ENCODE data around the gene ARHGEF4. TPM values are rescaled to one million over a fixed set of nuclear protein-coding genes. Genes with fewer than 3 reads are reported as not detected.

The ARHGEF4 gene
- total and polyA plus RNA-seq, 10 of the 15 experiments (the other 5 are each of a cell fraction or from before 2014, with no cell fraction given), result 0.02 to 0.24 (median 0.16) TPM; not detected in 6

DNA sequence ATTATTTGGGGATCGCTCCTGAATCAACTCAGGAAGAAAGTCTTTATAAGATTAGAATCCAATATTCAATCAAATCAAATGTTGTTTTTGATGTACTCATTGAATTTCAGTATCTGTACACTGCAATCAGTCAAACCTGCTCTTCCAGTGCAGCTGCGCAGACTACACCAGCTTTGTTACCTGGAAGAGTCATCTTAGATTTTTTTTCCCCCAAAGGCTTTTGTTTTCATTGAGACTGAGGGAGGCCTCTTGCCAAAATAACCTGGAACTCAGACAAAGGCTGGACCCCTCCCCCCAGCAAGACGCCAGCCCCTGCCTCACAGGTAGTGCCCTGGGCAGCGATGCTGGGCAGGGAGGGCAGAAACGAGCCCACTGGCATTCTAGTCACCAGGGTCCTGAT lies 74.8 kb downstream of the ARHGEF4 start:
- BruUV-seq (replicated peaks), result no TSS peak
- H3K27ac ChIP-seq (ENCODE audit: control insufficient read depth, insufficient read depth), result no peak overlapping the region
- no peaks in the 10 kb centered on the region for H4K20me1 ChIP-seq (ENCODE audit: control insufficient read depth, insufficient read depth)
- H3K4me2 ChIP-seq (ENCODE audit: control insufficient read depth, insufficient read depth), result no peak overlapping the region
- intact Hi-C loops (cut with micrococcal nuclease; ENCODE audit: unreplicated experiment) (no loop called here), in situ Hi-C loops (cut with MboI) (no loop called here)
- H3K4me3 ChIP-seq, result no peak overlapping the region
- no peak overlapping the region for H3K9ac ChIP-seq (ENCODE audit: control insufficient read depth, insufficient read depth, low read length)
- H3K36me3 ChIP-seq (ENCODE audit: control insufficient read depth in 2 of 2, insufficient read depth in 2 of 2, low read length in 1 of 2), result no peaks in the 10 kb centered on the region
- 43% methylated on average over 5 of the region's 5 CpGs for WGBS (ENCODE audit: insufficient coverage, insufficient replicate concordance, low lambda C conversion rate, missing lambda C conversion rate)
- H3K9me3 ChIP-seq (replicated peaks; ENCODE audit: control insufficient read depth, insufficient read depth, low read length), result no peaks in the 10 kb centered on the region
- peaks cover 0 to 3% of the 10 kb centered on the region in 2 experiments; a peak in 3 of 4 replicates for H3K27me3 ChIP-seq (replicated peaks in 1 of 2; ENCODE audit: control insufficient read depth in 2 of 2, insufficient read depth in 2 of 2, low read length in 1 of 2)
- H2AFZ ChIP-seq (ENCODE audit: control insufficient read depth, low read depth, low read length), result no peak overlapping the region
- CTCF ChIA-PET, result no interaction called here
- ATAC-seq, result no peak
- no peak for DNase-seq (ENCODE audit: low read depth, low spot score)
- SMC1A ChIA-PET (ENCODE audit: uncharacterized antibody, unreplicated experiment), result interaction anchor here (1.4 kb wide), 1 partner anchor 38 kb away, joined by 3 read pairs; no protein-coding TSS in a partner anchor
- H3K79me2 ChIP-seq (ENCODE audit: control insufficient read depth, insufficient read depth, low read length), result no peaks in the 10 kb centered on the region
- no peak for FAIRE-seq
- RAD21 ChIA-PET (ENCODE audit: unreplicated experiment), result no interaction called here
- POLR2A ChIA-PET, result no interaction called here
- no peaks in the 10 kb centered on the region for H3K4me1 ChIP-seq (ENCODE audit: control insufficient read depth, insufficient read depth, low read length)
- TF ChIP-seq, protein P1, sequence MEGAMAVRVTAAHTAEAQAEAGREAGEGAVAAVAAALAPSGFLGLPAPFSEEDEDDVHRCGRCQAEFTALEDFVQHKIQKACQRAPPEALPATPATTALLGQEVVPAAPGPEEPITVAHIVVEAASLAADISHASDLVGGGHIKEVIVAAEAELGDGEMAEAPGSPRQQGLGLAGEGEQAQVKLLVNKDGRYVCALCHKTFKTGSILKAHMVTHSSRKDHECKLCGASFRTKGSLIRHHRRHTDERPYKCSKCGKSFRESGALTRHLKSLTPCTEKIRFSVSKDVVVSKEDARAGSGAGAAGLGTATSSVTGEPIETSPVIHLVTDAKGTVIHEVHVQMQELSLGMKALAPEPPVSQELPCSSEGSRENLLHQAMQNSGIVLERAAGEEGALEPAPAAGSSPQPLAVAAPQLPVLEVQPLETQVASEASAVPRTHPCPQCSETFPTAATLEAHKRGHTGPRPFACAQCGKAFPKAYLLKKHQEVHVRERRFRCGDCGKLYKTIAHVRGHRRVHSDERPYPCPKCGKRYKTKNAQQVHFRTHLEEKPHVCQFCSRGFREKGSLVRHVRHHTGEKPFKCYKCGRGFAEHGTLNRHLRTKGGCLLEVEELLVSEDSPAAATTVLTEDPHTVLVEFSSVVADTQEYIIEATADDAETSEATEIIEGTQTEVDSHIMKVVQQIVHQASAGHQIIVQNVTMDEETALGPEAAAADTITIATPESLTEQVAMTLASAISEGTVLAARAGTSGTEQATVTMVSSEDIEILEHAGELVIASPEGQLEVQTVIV (IDR thresholded peaks at IDR 0.05; ENCODE audit: borderline replicate concordance, partially characterized antibody), result no peak
- no peak for TF ChIP-seq ZZZ3 (IDR thresholded peaks at IDR 0.05; ENCODE audit: control insufficient read depth, insufficient read length, low read depth)
- TF ChIP-seq, protein P2, sequence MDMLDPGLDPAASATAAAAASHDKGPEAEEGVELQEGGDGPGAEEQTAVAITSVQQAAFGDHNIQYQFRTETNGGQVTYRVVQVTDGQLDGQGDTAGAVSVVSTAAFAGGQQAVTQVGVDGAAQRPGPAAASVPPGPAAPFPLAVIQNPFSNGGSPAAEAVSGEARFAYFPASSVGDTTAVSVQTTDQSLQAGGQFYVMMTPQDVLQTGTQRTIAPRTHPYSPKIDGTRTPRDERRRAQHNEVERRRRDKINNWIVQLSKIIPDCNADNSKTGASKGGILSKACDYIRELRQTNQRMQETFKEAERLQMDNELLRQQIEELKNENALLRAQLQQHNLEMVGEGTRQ (IDR thresholded peaks at IDR 0.05; ENCODE audit: borderline replicate concordance, low read depth, low read length), result no peak
- no peak for TF ChIP-seq SUZ12 (IDR thresholded peaks at IDR 0.05; ENCODE audit: unreplicated experiment)
- TF ChIP-seq, protein P3, sequence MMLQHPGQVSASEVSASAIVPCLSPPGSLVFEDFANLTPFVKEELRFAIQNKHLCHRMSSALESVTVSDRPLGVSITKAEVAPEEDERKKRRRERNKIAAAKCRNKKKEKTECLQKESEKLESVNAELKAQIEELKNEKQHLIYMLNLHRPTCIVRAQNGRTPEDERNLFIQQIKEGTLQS (IDR thresholded peaks at IDR 0.05; ENCODE audit: borderline replicate concordance, extremely low read depth, low read depth, low read length), result no peak
- TF ChIP-seq NRF1 (conservative IDR thresholded peaks at IDR 0.05; ENCODE audit: low read depth, low read length), result no peak
- TF ChIP-seq NFYB (IDR thresholded peaks at IDR 0.05; ENCODE audit: insufficient read depth, low read depth, low read length), result no peak
- TF ChIP-seq, protein P4, sequence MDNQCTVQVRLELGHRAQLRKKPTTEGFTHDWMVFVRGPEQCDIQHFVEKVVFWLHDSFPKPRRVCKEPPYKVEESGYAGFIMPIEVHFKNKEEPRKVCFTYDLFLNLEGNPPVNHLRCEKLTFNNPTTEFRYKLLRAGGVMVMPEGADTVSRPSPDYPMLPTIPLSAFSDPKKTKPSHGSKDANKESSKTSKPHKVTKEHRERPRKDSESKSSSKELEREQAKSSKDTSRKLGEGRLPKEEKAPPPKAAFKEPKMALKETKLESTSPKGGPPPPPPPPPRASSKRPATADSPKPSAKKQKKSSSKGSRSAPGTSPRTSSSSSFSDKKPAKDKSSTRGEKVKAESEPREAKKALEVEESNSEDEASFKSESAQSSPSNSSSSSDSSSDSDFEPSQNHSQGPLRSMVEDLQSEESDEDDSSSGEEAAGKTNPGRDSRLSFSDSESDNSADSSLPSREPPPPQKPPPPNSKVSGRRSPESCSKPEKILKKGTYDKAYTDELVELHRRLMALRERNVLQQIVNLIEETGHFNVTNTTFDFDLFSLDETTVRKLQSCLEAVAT (IDR thresholded peaks at IDR 0.05), result no peak
- TF ChIP-seq RELA (IDR thresholded peaks at IDR 0.05; ENCODE audit: borderline replicate concordance, partially characterized antibody), result no peak
- TF ChIP-seq, protein P5, sequence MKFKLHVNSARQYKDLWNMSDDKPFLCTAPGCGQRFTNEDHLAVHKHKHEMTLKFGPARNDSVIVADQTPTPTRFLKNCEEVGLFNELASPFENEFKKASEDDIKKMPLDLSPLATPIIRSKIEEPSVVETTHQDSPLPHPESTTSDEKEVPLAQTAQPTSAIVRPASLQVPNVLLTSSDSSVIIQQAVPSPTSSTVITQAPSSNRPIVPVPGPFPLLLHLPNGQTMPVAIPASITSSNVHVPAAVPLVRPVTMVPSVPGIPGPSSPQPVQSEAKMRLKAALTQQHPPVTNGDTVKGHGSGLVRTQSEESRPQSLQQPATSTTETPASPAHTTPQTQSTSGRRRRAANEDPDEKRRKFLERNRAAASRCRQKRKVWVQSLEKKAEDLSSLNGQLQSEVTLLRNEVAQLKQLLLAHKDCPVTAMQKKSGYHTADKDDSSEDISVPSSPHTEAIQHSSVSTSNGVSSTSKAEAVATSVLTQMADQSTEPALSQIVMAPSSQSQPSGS (IDR thresholded peaks at IDR 0.05; ENCODE audit: low read length), result no peak
- TF ChIP-seq SIX5 (IDR thresholded peaks at IDR 0.05; ENCODE audit: low read depth, low read length, severe bottlenecking), result no peak
- TF ChIP-seq ZNF384 (IDR thresholded peaks at IDR 0.05; ENCODE audit: borderline replicate concordance, low read depth, low read length), result no peak
- TF ChIP-seq, protein P6, sequence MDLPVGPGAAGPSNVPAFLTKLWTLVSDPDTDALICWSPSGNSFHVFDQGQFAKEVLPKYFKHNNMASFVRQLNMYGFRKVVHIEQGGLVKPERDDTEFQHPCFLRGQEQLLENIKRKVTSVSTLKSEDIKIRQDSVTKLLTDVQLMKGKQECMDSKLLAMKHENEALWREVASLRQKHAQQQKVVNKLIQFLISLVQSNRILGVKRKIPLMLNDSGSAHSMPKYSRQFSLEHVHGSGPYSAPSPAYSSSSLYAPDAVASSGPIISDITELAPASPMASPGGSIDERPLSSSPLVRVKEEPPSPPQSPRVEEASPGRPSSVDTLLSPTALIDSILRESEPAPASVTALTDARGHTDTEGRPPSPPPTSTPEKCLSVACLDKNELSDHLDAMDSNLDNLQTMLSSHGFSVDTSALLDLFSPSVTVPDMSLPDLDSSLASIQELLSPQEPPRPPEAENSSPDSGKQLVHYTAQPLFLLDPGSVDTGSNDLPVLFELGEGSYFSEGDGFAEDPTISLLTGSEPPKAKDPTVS (IDR thresholded peaks at IDR 0.05; ENCODE audit: low read depth, low read length), result no peak
- no peak for TF ChIP-seq GABPA (IDR thresholded peaks at IDR 0.05; ENCODE audit: low read depth)
